B cell (primary cell): ENCODE results near the gene PLCB4. TPM values are rescaled to one million over a fixed set of nuclear protein-coding genes. Genes with fewer than 3 reads are reported as not detected.

ENCODE experiments used
- ATAC-seq: fragments of 200-7000 bp; cut with Tn5 transposase; one replicate; pipeline ENCODE4 v1.10.0; 2021; ENCODE audit warnings: low read depth, mild to moderate bottlenecking, moderate number of reproducible peaks, moderate library complexity
- CTCF ChIA-PET: fragments of 350-600 bp; sonication (Branson Sonifier 250); formaldehyde crosslinking; loops from one replicate; lab custom pipeline; 2021; ENCODE audit warnings: antibody characterized with exemption, inconsistent platforms; lab: Charles Lee
- POLR2A ChIA-PET: fragments of 350-600 bp; sonication (Branson Sonifier 250); formaldehyde crosslinking; loops from one replicate; lab custom pipeline; 2021; ENCODE audit warnings: antibody characterized with exemption; lab: Charles Lee
- DNase-seq: peaks from one replicate; pipeline ENCODE4 v3.0.0; 2013
- H2AFZ ChIP-seq: 2 replicates; pipeline ENCODE4 v1.6.1; 2012; ENCODE audit warnings: mild to moderate bottlenecking, low read depth, low read length; ENCODE audit not compliant: insufficient read depth, poor library complexity, severe bottlenecking
- H3K27ac ChIP-seq, 2 donors: 1 replicate in 1 of 2; 2 replicates in 1 of 2; pipeline ENCODE4 v1.5.1; 2012 to 2013; ENCODE audit warnings: low read length in 2 of 2, mild to moderate bottlenecking in 2 of 2, moderate library complexity in 1 of 2
- H3K27me3 ChIP-seq, 4 experiments: fragments of 200-600 bp in 1 of 4; sonication (generic) in 1 of 4; replicated peaks in 1 of 4; 1 replicate in 2 of 4; 2 replicates in 2 of 4; pipeline versions ENCODE4 v1.6.1 to v1.7.0; 2013 to 2016; ENCODE audit warnings: low read length in 3 of 4, mild to moderate bottlenecking in 2 of 4, mixed read lengths in 1 of 4, moderate library complexity in 1 of 4; ENCODE audit not compliant: insufficient read depth in 4 of 4, control insufficient read depth in 3 of 4; ENCODE audit errors: control extremely low read depth in 1 of 4
- H3K36me3 ChIP-seq, 2 experiments: replicated peaks in 1 of 2; 1 replicate in 1 of 2; 2 replicates in 1 of 2; pipeline versions ENCODE4 v1.6.1 to v1.7.1; 2013; ENCODE audit warnings: low read length in 1 of 2; ENCODE audit not compliant: insufficient read depth in 2 of 2, control insufficient read depth in 1 of 2; ENCODE audit errors: control extremely low read depth in 1 of 2, extremely low read depth in 1 of 2
- H3K4me1 ChIP-seq, 2 donors: fragments of 200-600 bp in 1 of 2; sonication (generic) in 1 of 2; 1 replicate in 1 of 2; 2 replicates in 1 of 2; pipeline versions ENCODE4 v1.5.1 to v1.6.1; 2013 to 2017; ENCODE audit warnings: low read length in 2 of 2; ENCODE audit not compliant: control insufficient read depth in 2 of 2, insufficient read depth in 2 of 2
- H3K4me2 ChIP-seq: replicated peaks from 2 replicates; pipeline ENCODE3; 2012; ENCODE audit warnings: mild to moderate bottlenecking, low read depth, low read length; ENCODE audit not compliant: poor library complexity, severe bottlenecking
- H3K4me3 ChIP-seq, 5 experiments: fragments of 200-600 bp in 1 of 5; sonication (generic) in 1 of 5; 1 replicate in 3 of 5; 2 replicates in 2 of 5; pipeline versions ENCODE4 v1.5.1 to v1.7.0; 2011 to 2016; ENCODE audit warnings: low read length in 4 of 5, mild to moderate bottlenecking in 4 of 5, low read depth in 2 of 5, control low read depth in 1 of 5, moderate library complexity in 1 of 5; ENCODE audit not compliant: insufficient read depth in 1 of 5; ENCODE audit errors: control extremely low read depth in 1 of 5, extremely low read depth in 1 of 5
- H3K79me2 ChIP-seq: fragments of 200-600 bp; sonication (generic); one replicate; pipeline ENCODE4 v1.6.0; 2016; ENCODE audit warnings: low read length; ENCODE audit not compliant: control insufficient read depth, insufficient read depth
- H3K9ac ChIP-seq: fragments of 200-600 bp; sonication (generic); 2 replicates; pipeline ENCODE4 v1.6.1; 2017; ENCODE audit warnings: mild to moderate bottlenecking, low read length, moderate library complexity
- H3K9me3 ChIP-seq, 3 donors: one replicate each; pipeline versions ENCODE4 v1.6.1 to v1.7.1; 2013; ENCODE audit warnings: low read length in 2 of 3; ENCODE audit not compliant: control insufficient read depth in 2 of 3, insufficient read depth in 1 of 3; ENCODE audit errors: control extremely low read depth in 1 of 3
- H4K20me1 ChIP-seq: 2 replicates; pipeline ENCODE4 v1.6.0; 2012; ENCODE audit warnings: mild to moderate bottlenecking, low read length; ENCODE audit not compliant: insufficient read depth, control insufficient read depth, poor library complexity, severe bottlenecking
- H3K27ac Mint-ChIP-seq: one replicate; pipeline ENCODE4 v1.8.0; 2021; ENCODE audit warnings: mixed read lengths
- H3K27me3 Mint-ChIP-seq: one replicate; pipeline ENCODE4 v1.8.0; 2021; ENCODE audit warnings: mixed read lengths
- H3K4me1 Mint-ChIP-seq: one replicate; pipeline ENCODE4 v1.8.0; 2021; ENCODE audit warnings: mixed read lengths
- H3K4me3 Mint-ChIP-seq: one replicate; pipeline ENCODE4 v1.8.0; 2021; ENCODE audit warnings: mixed read lengths
- H3K9me3 Mint-ChIP-seq: one replicate; pipeline ENCODE4 v1.8.0; 2022; ENCODE audit warnings: mixed read lengths; ENCODE audit not compliant: insufficient read depth
- CTCF ChIP-seq: fragments of 200-600 bp; IDR thresholded peaks from one replicate; pipeline ENCODE4 v1.8.0; 2022; ENCODE audit warnings: antibody characterized with exemption, mild to moderate bottlenecking
- EZH2 ChIP-seq: IDR thresholded peaks from 2 replicates; pipeline ENCODE4 v1.6.1; 2012; ENCODE audit warnings: borderline replicate concordance, low read depth, mild to moderate bottlenecking, moderate library complexity, low read length; ENCODE audit not compliant: insufficient read depth, poor library complexity, severe bottlenecking
- WGBS: methylation state at CpG from one replicate; pipeline ENCODE4 v1.1.5; 2013; ENCODE audit warnings: missing lambda C conversion rate; ENCODE audit not compliant: insufficient coverage; 5-methylcytosine and 5-hydroxymethylcytosine counted together
- intact Hi-C: fragments of 100-400 bp; cut with micrococcal nuclease; formaldehyde crosslinking; loops from one replicate; pipeline ENCODE4 v1.10.0; 2022
- polyA plus RNA-seq: library from polyadenylated mRNA; depleted of rRNA; stranded (reverse); fragments of >200 nt; gene quantifications from 2 replicates; pipeline ENCODE4 v1.2.3, GENCODE V29; 2012
- total RNA-seq, 2 donors: library from RNA; stranded (reverse); fragments of 120-200 nt in 1 of 2; gene quantifications; 1 replicate in 1 of 2; 2 replicates in 1 of 2; pipeline versions ENCODE4 v1.2.3 to v1.2.4, GENCODE V29; 2013 to 2022

PLCB4 gene
- total and polyA plus RNA-seq, 2 donors (not counting 1 experiment from before 2014, with no cell fraction given) = not detected

GRCh38 chr20:9389346-9389745 lies 320.5 kb downstream of the PLCB4 start:
- ChIA-PET POLR2A (no interaction called here), CTCF (no interaction called here)
- Histone ChIP-seq H2AFZ (no peak overlapping the region), H3K4me3 (no peak overlapping the region), H3K4me2 (no peak overlapping the region), H3K27ac (no peak overlapping the region), H3K9me3 (peaks cover 0 to 9% (median 0%) of the 10 kb centered on the region in 3 donors), H3K79me2 (no peaks in the 10 kb centered on the region), H3K27me3 (no peaks in the 10 kb centered on the region), H3K9ac (no peak overlapping the region), H4K20me1 (no peaks in the 10 kb centered on the region), H3K4me1 (no peaks in the 10 kb centered on the region), H3K36me3 (no peaks in the 10 kb centered on the region)
- Mint-ChIP-seq H3K9me3 (no peaks in the 10 kb centered on the region), H3K4me1 (no peaks in the 10 kb centered on the region), H3K27ac (no peak overlapping the region), H3K27me3 (no peaks in the 10 kb centered on the region), H3K4me3 (no peak overlapping the region)
- no peak for ATAC-seq
- no CpG with 5 or more reads among the region's 1 CpG for WGBS
- TF ChIP-seq CTCF (no peak), EZH2 (no peak)
- intact Hi-C loops = no loop called here
- DNase-seq = no peak

- intact Hi-C loops = no loop called here
- WGBS = no CpG with 5 or more reads among the region's 3 CpGs
- H3K4me2 ChIP-seq = no peak overlapping the region
These were observed 321.6 kb downstream of the PLCB4 start for GRCh38 chr20:9390441-9390840.

More at GRCh38 chr20:9390441-9390840, 321.6 kb downstream of the PLCB4 start:
- no peak overlapping the region for H3K27ac Mint-ChIP-seq
- no peak overlapping the region for H3K9ac ChIP-seq
- DNase-seq (no peak), ATAC-seq (no peak)
- no peaks in the 10 kb centered on the region for H3K4me1 Mint-ChIP-seq
- no peak overlapping the region for H2AFZ ChIP-seq
- no peaks in the 10 kb centered on the region for H3K4me1 ChIP-seq
- H3K27ac ChIP-seq = no peak overlapping the region
- H3K9me3 ChIP-seq = peaks cover 0 to 6% (median 0%) of the 10 kb centered on the region in 3 donors
- H3K4me3 Mint-ChIP-seq = no peak overlapping the region
- H3K9me3 Mint-ChIP-seq = no peaks in the 10 kb centered on the region
- TF ChIP-seq CTCF (no peak), EZH2 (no peak)
- no peaks in the 10 kb centered on the region for H3K79me2 ChIP-seq
- H4K20me1 ChIP-seq = no peaks in the 10 kb centered on the region
- no peaks in the 10 kb centered on the region for H3K27me3 ChIP-seq
- CTCF ChIA-PET = no interaction called here
- POLR2A ChIA-PET = no interaction called here
- no peak overlapping the region for H3K4me3 ChIP-seq
- no peaks in the 10 kb centered on the region for H3K27me3 Mint-ChIP-seq
- no peaks in the 10 kb centered on the region for H3K36me3 ChIP-seq
